SKM-1 treated with dmso at 0.1 percent for 144 hours (cell line): Measurements from ENCODE around the gene NUBP1.

Experiments used
- DNase-seq: peaks from one replicate; lab custom pipeline; 2025; ENCODE audit not compliant: unreplicated experiment; lab: John Stamatoyannopoulos, UW

The NUBP1 gene

GRCh38 chr16:10799736-10800135 is 56.1 kb downstream of the NUBP1 start:
- DNase-seq: no peak

GRCh38 chr16:10805334-10805733 is 61.7 kb downstream of the NUBP1 start:
- DNase-seq: no peak

- DNase-seq: no peak
Observed at GRCh38 chr16:10806698-10807097, 63.1 kb downstream of the NUBP1 start.

- DNase-seq: no peak
Observed at GRCh38 chr16:10808218-10808617, 64.6 kb downstream of the NUBP1 start.

GRCh38 chr16:10808850-10809249 is 65.2 kb downstream of the NUBP1 start:
- no peak for DNase-seq

- DNase-seq: no peak
Observed at GRCh38 chr16:10809706-10810105, 66.1 kb downstream of the NUBP1 start.

- DNase-seq: no peak
Observed at GRCh38 chr16:10812312-10813098, 68.9 kb downstream of the NUBP1 start.

GRCh38 chr16:10813099-10813455 is 69.4 kb downstream of the NUBP1 start:
- no peak for DNase-seq

- DNase-seq: no peak
Observed at GRCh38 chr16:10817514-10817913, 73.9 kb downstream of the NUBP1 start.

- no peak for DNase-seq
Observed at GRCh38 chr16:10817963-10818941, 74.6 kb downstream of the NUBP1 start, which contains the start of gene TVP23A. TSS of gene TVP23A (minus strand) at chr16:10818794. CDS start at chr16:10818493, 301 bp downstream.
